K562 (cell line): ENCODE data around the gene TUT1. TPM values are rescaled to one million over a fixed set of nuclear protein-coding genes. Genes with fewer than 3 reads are reported as not detected.

Experiments
- ATF1 ChIP-seq, 2 experiments: fragments of 450-650 bp in 1 of 2; IDR thresholded peaks; 2 replicates each; pipeline ENCODE4 v1.6.1; 2016; ENCODE audit warnings: missing compliant biosample characterization in 1 of 2, missing genetic modification characterization in 1 of 2
- CHAMP1 ChIP-seq: fragments of 450-650 bp; IDR thresholded peaks from 2 replicates; pipeline ENCODE4 v1.6.1; 2016; ENCODE audit warnings: mild to moderate bottlenecking
- GATAD2B ChIP-seq: fragments of 450-650 bp; IDR thresholded peaks from 2 replicates; pipeline ENCODE4 v1.6.1; 2017; ENCODE audit warnings: mild to moderate bottlenecking, borderline replicate concordance
- GTF2F1 ChIP-seq: IDR thresholded peaks from 2 replicates; pipeline ENCODE4 v1.6.1; 2011; ENCODE audit warnings: low read depth, low read length, improper control_type of control experiment
- MAZ ChIP-seq, 2 experiments: fragments of 450-650 bp in 1 of 2; sonication (generic) in 1 of 2; formaldehyde crosslinking; IDR thresholded peaks in 1 of 2; conservative IDR thresholded peaks in 1 of 2; 2 replicates each; pipeline versions ENCODE4 v1.4.0 to v1.5.0; 2020; ENCODE audit warnings: mild to moderate bottlenecking in 1 of 2, missing genetic modification reagents in 1 of 2
- MCM5 ChIP-seq: fragments of 450-650 bp; IDR thresholded peaks from 2 replicates; pipeline ENCODE4 v1.6.1; 2016; ENCODE audit warnings: low read depth
- MED1 ChIP-seq: sonication (generic); formaldehyde crosslinking; IDR thresholded peaks from 2 replicates; pipeline ENCODE4 v1.8.1; 2023; ENCODE audit warnings: missing genetic modification reagents, borderline replicate concordance
- NCOA4 ChIP-seq: fragments of 450-650 bp; IDR thresholded peaks from 2 replicates; pipeline ENCODE4 v1.6.1; 2018; ENCODE audit warnings: mild to moderate bottlenecking; ENCODE audit not compliant: partially characterized antibody
- NR1H2 ChIP-seq: sonication (generic); formaldehyde crosslinking; IDR thresholded peaks from 2 replicates; pipeline ENCODE4 v1.4.0; 2020; ENCODE audit warnings: mild to moderate bottlenecking, missing genetic modification reagents
- POU5F1 ChIP-seq: fragments of 150-350 bp; IDR thresholded peaks from 2 replicates; pipeline ENCODE4 v1.6.1; 2014; ENCODE audit warnings: borderline replicate concordance, low read length, low read depth, mild to moderate bottlenecking; ENCODE audit not compliant: partially characterized antibody
- PURB ChIP-seq: sonication (generic); formaldehyde crosslinking; IDR thresholded peaks from 2 replicates; pipeline ENCODE4 v1.9.0; 2021; ENCODE audit warnings: low read depth, mild to moderate bottlenecking, missing genetic modification reagents
- RBM34 ChIP-seq: fragments of 200-400 bp; formaldehyde crosslinking; IDR thresholded peaks from 2 replicates; pipeline ENCODE4 v1.6.1; 2018; ENCODE audit warnings: low read length, borderline replicate concordance; ENCODE audit not compliant: insufficient read depth
- RREB1 ChIP-seq: fragments of 250-450 bp; sonication (Bioruptor Pico); IDR thresholded peaks from 2 replicates; pipeline ENCODE4 v1.4.0; 2020
- SMARCA4 ChIP-seq: fragments of 450-650 bp; IDR thresholded peaks from 2 replicates; pipeline ENCODE4 v1.6.1; 2016
- ZNF408 ChIP-seq: fragments of 250-450 bp; sonication (Bioruptor Pico); IDR thresholded peaks from 2 replicates; pipeline ENCODE4 v1.4.0; 2020; ENCODE audit warnings: low read depth, mild to moderate bottlenecking, moderate library complexity
- ZNF766 ChIP-seq: fragments of 200-800 bp; sonication (Bioruptor generic); conservative IDR thresholded peaks from 2 replicates; pipeline ENCODE4 v1.6.1; 2016; ENCODE audit warnings: missing genetic modification characterization, missing compliant biosample characterization
- ZNF785 ChIP-seq: fragments of 250-450 bp; sonication (Bioruptor Pico); IDR thresholded peaks from 2 replicates; pipeline ENCODE4 v1.4.0; 2020; ENCODE audit warnings: mild to moderate bottlenecking
- polyA plus RNA-seq, 8 experiments: library from polyadenylated mRNA; depleted of rRNA in 4 of 8; stranded (reverse) in 5 of 8; unstranded in 3 of 8; fragments of >200 nt; fragmentation: Nextera tagmentation in 2 of 8; fragmentation: Illumina TruSeq in 1 of 8; extraction: Ambion mirVana in 2 of 8; extraction: Trizol in 1 of 8; gene quantifications; 2 replicates each; pipeline versions ENCODE4 v1.2.1 to v1.2.3, GENCODE V29; 2011 to 2014; ENCODE audit warnings: inconsistent platforms in 1 of 8, missing spikeins in 1 of 8
- total RNA-seq, 7 experiments: library from RNA; depleted of rRNA in 6 of 7; stranded (reverse); fragments of >200 nt in 6 of 7; fragmentation: Illumina TruSeq in 2 of 7; extraction: Trizol in 2 of 7; gene quantifications; 2 replicates each; pipeline versions ENCODE4 v1.2.1 to v1.2.3, GENCODE V29; 2011 to 2021; ENCODE audit warnings: low replicate concordance in 1 of 7
- TF ChIP-seq, protein P1 (sequence below), 2 experiments: fragments of 200-800 bp in 1 of 2; sonication (Bioruptor generic) in 1 of 2; sonication (generic) in 1 of 2; formaldehyde crosslinking in 1 of 2; IDR thresholded peaks in 1 of 2; conservative IDR thresholded peaks in 1 of 2; 2 replicates each; pipeline versions ENCODE4 v1.5.0 to v1.6.1; 2016 to 2020; ENCODE audit warnings: missing compliant biosample characterization in 1 of 2, missing genetic modification characterization in 1 of 2, missing genetic modification reagents in 1 of 2

The TUT1 gene
- total and polyA plus RNA-seq, 9 of the 15 experiments (the other 6 are each of a cell fraction or from before 2014, with no cell fraction given) = 0.66 to 44.3 (median 15.7) TPM

GRCh38 chr11:62574363-62575071, 16.8 kb downstream of the TUT1 start (continued):
- TF ChIP-seq RREB1 (no peak), RBM34 (no peak), MED1 (CRISPR knock-in tag) (no peak), SMARCA4 (peak; percentile 21; the same call in 1 of the 2 replicates), MCM5 (no peak), GATAD2B (no peak), MAZ (CRISPR knock-in tag; conservative IDR thresholded peaks at IDR 0.05 in 1 of 2, IDR thresholded peaks at IDR 0.05 in 1 of 2) (no peak; a peak in 1 of 4 replicates), ZNF408 (CRISPR knock-in tag) (no peak), GTF2F1 (no peak), NR1H2 (CRISPR knock-in tag) (no peak), ZNF785 (CRISPR knock-in tag) (no peak), CHAMP1 (no peak), ATF1 (CRISPR knock-in tag; IDR thresholded peaks at IDR 0.05) (no peak), ATF1 (tag; IDR thresholded peaks at IDR 0.05) (no peak; the same call in none of the 2 replicates), NCOA4 (no peak), ZNF766 (CRISPR knock-in tag) (no peak), PURB (no peak), POU5F1 (no peak)
- TF ChIP-seq, protein P1, sequence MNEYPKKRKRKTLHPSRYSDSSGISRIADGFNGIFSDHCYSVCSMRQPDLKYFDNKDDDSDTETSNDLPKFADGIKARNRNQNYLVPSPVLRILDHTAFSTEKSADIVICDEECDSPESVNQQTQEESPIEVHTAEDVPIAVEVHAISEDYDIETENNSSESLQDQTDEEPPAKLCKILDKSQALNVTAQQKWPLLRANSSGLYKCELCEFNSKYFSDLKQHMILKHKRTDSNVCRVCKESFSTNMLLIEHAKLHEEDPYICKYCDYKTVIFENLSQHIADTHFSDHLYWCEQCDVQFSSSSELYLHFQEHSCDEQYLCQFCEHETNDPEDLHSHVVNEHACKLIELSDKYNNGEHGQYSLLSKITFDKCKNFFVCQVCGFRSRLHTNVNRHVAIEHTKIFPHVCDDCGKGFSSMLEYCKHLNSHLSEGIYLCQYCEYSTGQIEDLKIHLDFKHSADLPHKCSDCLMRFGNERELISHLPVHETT (CRISPR knock-in tag; conservative IDR thresholded peaks at IDR 0.05 in 1 of 2, IDR thresholded peaks at IDR 0.05 in 1 of 2) = no peak
